A549 (cell line): ENCODE results near the gene CLCN7. TPM values are rescaled to one million over a fixed set of nuclear protein-coding genes. Genes with fewer than 3 reads are reported as not detected.
"Not testable (repeated sequence)": the region's sequence is repeated elsewhere in the genome, so short reads cannot be mapped to it uniquely, and the experiment has no call there.

Source experiments
- ATAC-seq, 2 experiments: fragments of 200-7000 bp in 1 of 2; fragments of >200 bp in 1 of 2; cut with Nextera tagmentation in 1 of 2; cut with Tn5 transposase in 1 of 2; 3 replicates each; pipeline versions ENCODE4 v1.8.0 to v1.9.1; 2018 to 2020; ENCODE audit warnings: mild to moderate bottlenecking in 1 of 2, moderate library complexity in 1 of 2
- CTCF ChIA-PET: fragments of 300-600 bp; sonication (Branson Sonifier 250); formaldehyde crosslinking; extraction: SDS; loops from one replicate; lab custom pipeline; 2021; ENCODE audit warnings: antibody characterized with exemption, inconsistent platforms; lab: Yijun Ruan, JAX
- POLR2A ChIA-PET: fragments of 350-600 bp; formaldehyde crosslinking; extraction: SDS; loops from one replicate; lab custom pipeline; 2021; ENCODE audit warnings: antibody characterized with exemption, inconsistent platforms; lab: Yijun Ruan, JAX
- DNase-seq, 2 experiments: peaks; one replicate each; pipeline versions ENCODE4 v3.0.0 to v3.0.0-alpha.2; 2011 to 2016; ENCODE audit warnings: low read depth in 1 of 2, low spot score in 1 of 2
- FAIRE-seq: peaks from 2 replicates; lab custom pipeline; 2011; peaks lifted over from hg19 to GRCh38; lab: Jason Lieb, UNC
- H3K27ac ChIP-seq, 2 experiments: fragments of >200 bp; sonication (Bioruptor Twin); formaldehyde crosslinking; 3 replicates each; pipeline ENCODE4 v1.5.1; 2016 to 2017
- H3K4me1 ChIP-seq: fragments of >200 bp; sonication (Bioruptor Twin); formaldehyde crosslinking; 3 replicates; pipeline ENCODE4 v1.6.1; 2016
- H3K4me2 ChIP-seq: fragments of >200 bp; sonication (Bioruptor Twin); formaldehyde crosslinking; 3 replicates; pipeline ENCODE4 v1.6.1; 2016
- H3K4me3 ChIP-seq: fragments of >200 bp; sonication (Bioruptor Twin); formaldehyde crosslinking; 3 replicates; pipeline ENCODE4 v1.5.1; 2016
- H3K9me3 ChIP-seq: fragments of >200 bp; sonication (Bioruptor Twin); formaldehyde crosslinking; 3 replicates; pipeline ENCODE4 v1.6.1; 2016
- CBX8 ChIP-seq: fragments of 200-600 bp; sonication (generic); IDR thresholded peaks from 2 replicates; pipeline ENCODE4 v1.6.1; 2016
- CEBPB ChIP-seq, 2 experiments: fragments of >200 bp in 1 of 2; sonication (Bioruptor Twin) in 1 of 2; formaldehyde crosslinking in 1 of 2; IDR thresholded peaks; 2 replicates each; pipeline ENCODE4 v1.6.1; 2012 to 2016
- CHD2 ChIP-seq: fragments of 150-350 bp; IDR thresholded peaks from 2 replicates; pipeline ENCODE4 v1.6.1; 2014; ENCODE audit warnings: low read length; ENCODE audit not compliant: partially characterized antibody
- EHMT2 ChIP-seq: fragments of 200-600 bp; sonication (generic); IDR thresholded peaks from 2 replicates; pipeline ENCODE4 v1.6.1; 2016; ENCODE audit warnings: antibody characterized with exemption, low read depth, mild to moderate bottlenecking, moderate library complexity
- FOSB ChIP-seq: fragments of 250-450 bp; sonication (Bioruptor Pico); IDR thresholded peaks from 2 replicates; pipeline ENCODE4 v1.5.0; 2020; ENCODE audit warnings: mild to moderate bottlenecking, moderate library complexity
- HDAC2 ChIP-seq: fragments of 200-600 bp; sonication (generic); IDR thresholded peaks from 2 replicates; pipeline ENCODE4 v1.6.1; 2016
- HEYL ChIP-seq: fragments of 250-450 bp; sonication (Bioruptor Pico); IDR thresholded peaks from 2 replicates; pipeline ENCODE4 v1.8.0; 2021; ENCODE audit warnings: mild to moderate bottlenecking, moderate library complexity
- HOXB13 ChIP-seq: fragments of 250-450 bp; sonication (Bioruptor Pico); IDR thresholded peaks from 2 replicates; pipeline ENCODE4 v1.5.0; 2020; ENCODE audit warnings: low read depth, mild to moderate bottlenecking, moderate library complexity
- JUNB ChIP-seq: fragments of >200 bp; sonication (Bioruptor Twin); formaldehyde crosslinking; IDR thresholded peaks from 2 replicates; pipeline ENCODE4 v1.6.1; 2016
- KDM1A ChIP-seq: fragments of 200-600 bp; sonication (generic); IDR thresholded peaks from 2 replicates; pipeline ENCODE4 v1.6.1; 2016; ENCODE audit warnings: low read depth, mild to moderate bottlenecking
- MAFK ChIP-seq: fragments of 450-650 bp; IDR thresholded peaks from 2 replicates; pipeline ENCODE4 v1.6.1; 2014; ENCODE audit not compliant: partially characterized antibody
- MAZ ChIP-seq: fragments of 150-350 bp; IDR thresholded peaks from 2 replicates; pipeline ENCODE4 v1.6.1; 2014; ENCODE audit warnings: antibody characterized with exemption, low read depth, low read length, borderline replicate concordance
- NPAS2 ChIP-seq: fragments of 250-450 bp; sonication (Bioruptor Pico); IDR thresholded peaks from 2 replicates; pipeline ENCODE4 v1.8.0; 2022; ENCODE audit warnings: mild to moderate bottlenecking, moderate library complexity, borderline replicate concordance
- PHF8 ChIP-seq: fragments of 200-600 bp; sonication (generic); IDR thresholded peaks from 2 replicates; pipeline ENCODE4 v1.6.1; 2016; ENCODE audit warnings: low read depth, mild to moderate bottlenecking, antibody characterized with exemption, moderate library complexity, borderline replicate concordance
- POLR2A ChIP-seq: IDR thresholded peaks from 2 replicates; pipeline ENCODE4 v1.6.1; 2012; ENCODE audit warnings: mild to moderate bottlenecking, low read length
- RARB ChIP-seq: fragments of 250-450 bp; sonication (Bioruptor Pico); IDR thresholded peaks from 2 replicates; pipeline ENCODE4 v1.8.0; 2021; ENCODE audit warnings: mild to moderate bottlenecking, moderate library complexity
- SREBF2 ChIP-seq: fragments of 450-650 bp; IDR thresholded peaks from 2 replicates; pipeline ENCODE4 v1.6.1; 2014; ENCODE audit warnings: mild to moderate bottlenecking, moderate library complexity
- TP53 ChIP-seq: fragments of 250-450 bp; sonication (Bioruptor Pico); IDR thresholded peaks from 2 replicates; pipeline ENCODE4 v1.5.0; 2021; ENCODE audit warnings: mild to moderate bottlenecking, moderate library complexity
- ZC3H11A ChIP-seq: fragments of 450-650 bp; IDR thresholded peaks from 2 replicates; pipeline ENCODE4 v1.6.1; 2014; ENCODE audit warnings: antibody characterized with exemption, mild to moderate bottlenecking
- ZNF302 ChIP-seq: fragments of 250-450 bp; sonication (Bioruptor Pico); IDR thresholded peaks from 2 replicates; pipeline ENCODE4 v1.9.0; 2021; ENCODE audit warnings: inconsistent platforms, mild to moderate bottlenecking, moderate library complexity
- WGBS: methylation state at CpG from one replicate; pipeline ENCODE4 v1.1.6; 2017; ENCODE audit errors: missing lambda C conversion rate; 5-methylcytosine and 5-hydroxymethylcytosine counted together
- polyA plus RNA-seq, 4 experiments: library from polyadenylated mRNA; depleted of rRNA in 3 of 4; stranded (reverse); fragments of >200 nt; fragmentation: RNase III in 1 of 4; extraction: RNeasy Plus Mini Kit Qiagen cat#74134 plus additional on column Dnase treatment in 1 of 4; gene quantifications; 2 replicates in 3 of 4; 3 replicates in 1 of 4; pipeline ENCODE4 v1.2.3, GENCODE V29; 2011 to 2017
- TF ChIP-seq, protein P1 (sequence below): fragments of 250-450 bp; sonication (Bioruptor Pico); IDR thresholded peaks from 2 replicates; pipeline ENCODE4 v1.5.0; 2020; ENCODE audit warnings: low read depth, mild to moderate bottlenecking, moderate library complexity
- TF ChIP-seq, protein P2 (sequence below): fragments of 150-350 bp; IDR thresholded peaks from 2 replicates; pipeline ENCODE4 v1.6.1; 2014; ENCODE audit warnings: low read depth, mild to moderate bottlenecking, low read length
- TF ChIP-seq, protein P3 (sequence below): fragments of >200 bp; sonication (Bioruptor Twin); formaldehyde crosslinking; IDR thresholded peaks from 3 replicates; pipeline ENCODE4 v1.6.1; 2016
- TF ChIP-seq, protein P4 (sequence below): fragments of 250-450 bp; sonication (Bioruptor Pico); IDR thresholded peaks from 2 replicates; pipeline ENCODE4 v1.5.0; 2021; ENCODE audit warnings: mild to moderate bottlenecking, moderate library complexity, borderline replicate concordance
- TF ChIP-seq, protein P5 (sequence below): fragments of 450-650 bp; IDR thresholded peaks from 2 replicates; pipeline ENCODE4 v1.6.1; 2014; ENCODE audit warnings: antibody characterized with exemption

The CLCN7 gene
- polyA plus RNA-seq, 2 of the 4 experiments (the other 2 are of a cell fraction): 17.2 to 69.7 TPM

DNA sequence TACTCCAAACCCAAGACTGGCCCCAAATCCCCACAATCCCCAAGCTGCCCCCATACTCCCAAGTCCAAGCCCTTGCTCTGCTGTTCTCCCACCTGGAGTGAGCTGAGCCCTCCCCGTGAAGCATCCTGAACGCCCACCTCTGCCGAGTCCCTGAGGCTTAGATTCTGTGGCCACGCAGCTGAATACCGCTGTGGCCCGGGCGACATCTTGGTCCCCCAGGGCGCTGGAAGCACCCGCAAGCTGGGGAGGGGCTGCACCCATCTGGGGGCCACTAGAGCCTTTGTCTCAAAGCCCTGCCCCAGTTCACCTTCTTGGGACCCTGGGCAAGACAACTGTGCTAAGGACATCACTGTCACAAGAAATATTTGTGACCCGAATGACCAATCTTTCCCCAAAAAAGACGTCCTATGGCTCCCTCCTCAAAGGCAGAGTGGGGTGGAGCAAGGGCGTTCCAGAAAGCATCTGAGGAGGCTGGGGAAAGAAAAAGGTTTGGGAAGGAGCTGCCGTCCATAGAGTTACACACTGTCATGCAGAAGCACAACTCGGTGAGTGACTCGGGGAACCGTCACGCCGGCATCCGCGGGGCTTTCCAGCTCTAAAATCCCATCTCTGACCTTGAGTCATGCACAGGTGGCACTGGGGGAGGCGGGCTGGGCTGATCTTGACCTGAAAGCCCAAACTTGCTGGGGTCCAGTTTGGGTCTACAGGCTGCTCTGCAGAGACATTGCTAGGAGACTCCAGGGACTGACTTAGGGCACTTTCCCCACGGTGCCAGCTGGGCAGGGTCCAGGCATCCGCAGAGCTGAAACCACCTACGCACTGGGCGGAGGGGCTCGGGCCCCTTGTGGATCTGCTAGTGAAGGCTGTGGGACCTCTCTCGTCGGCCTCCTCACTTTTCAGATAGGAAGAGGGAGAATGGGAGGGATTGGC is 7.3 kb upstream of the CLCN7 start:
- TF ChIP-seq, protein P1, sequence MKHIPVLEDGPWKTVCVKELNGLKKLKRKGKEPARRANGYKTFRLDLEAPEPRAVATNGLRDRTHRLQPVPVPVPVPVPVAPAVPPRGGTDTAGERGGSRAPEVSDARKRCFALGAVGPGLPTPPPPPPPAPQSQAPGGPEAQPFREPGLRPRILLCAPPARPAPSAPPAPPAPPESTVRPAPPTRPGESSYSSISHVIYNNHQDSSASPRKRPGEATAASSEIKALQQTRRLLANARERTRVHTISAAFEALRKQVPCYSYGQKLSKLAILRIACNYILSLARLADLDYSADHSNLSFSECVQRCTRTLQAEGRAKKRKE (CRISPR knock-in tag): no peak
- TF ChIP-seq SREBF2 (no peak), EHMT2 (no peak), MAFK (no peak), CBX8 (no peak), HOXB13 (no peak), CEBPB (IDR thresholded peaks at IDR 0.05) (no peak), HDAC2 (no peak)
- TF ChIP-seq, protein P2, sequence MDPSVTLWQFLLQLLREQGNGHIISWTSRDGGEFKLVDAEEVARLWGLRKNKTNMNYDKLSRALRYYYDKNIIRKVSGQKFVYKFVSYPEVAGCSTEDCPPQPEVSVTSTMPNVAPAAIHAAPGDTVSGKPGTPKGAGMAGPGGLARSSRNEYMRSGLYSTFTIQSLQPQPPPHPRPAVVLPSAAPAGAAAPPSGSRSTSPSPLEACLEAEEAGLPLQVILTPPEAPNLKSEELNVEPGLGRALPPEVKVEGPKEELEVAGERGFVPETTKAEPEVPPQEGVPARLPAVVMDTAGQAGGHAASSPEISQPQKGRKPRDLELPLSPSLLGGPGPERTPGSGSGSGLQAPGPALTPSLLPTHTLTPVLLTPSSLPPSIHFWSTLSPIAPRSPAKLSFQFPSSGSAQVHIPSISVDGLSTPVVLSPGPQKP: no peak
- no peak for DNase-seq
- CTCF ChIA-PET: interaction anchor here (1.2 kb wide), 1 partner anchor 48 kb away, joined by 3 read pairs; no protein-coding TSS in a partner anchor
- Histone ChIP-seq H3K4me3 (no peak overlapping the region), H3K4me2 (no peak overlapping the region), H3K9me3 (no peaks in the 10 kb centered on the region), H3K27ac (no peak overlapping the region), H3K4me1 (no peaks in the 10 kb centered on the region)
- POLR2A ChIA-PET: no interaction called here
- 62% methylated on average over 27 of the region's 28 CpGs for WGBS
- ATAC-seq: no peak; a peak in 1 of 6 replicates
- no peak for FAIRE-seq

DNA sequence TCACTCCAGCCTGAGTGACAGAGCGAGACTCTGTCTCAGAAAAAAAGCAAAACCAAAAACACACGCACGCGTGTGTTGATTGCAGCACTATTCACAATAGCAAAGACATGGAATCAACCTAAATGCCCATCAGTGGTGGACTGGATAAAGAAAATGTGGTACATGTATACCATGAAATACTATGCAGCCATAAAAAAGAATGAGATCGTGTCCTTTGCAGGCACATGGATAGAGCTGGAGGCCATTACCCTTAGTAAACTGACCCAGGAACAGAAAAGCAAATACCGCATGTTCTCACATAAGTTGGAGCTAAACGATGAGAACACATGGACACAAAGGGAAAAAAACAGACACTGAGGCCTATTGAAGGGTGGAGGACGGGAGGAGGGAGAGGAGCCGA is 4.1 kb upstream of the CLCN7 start:
- FAIRE-seq, DNase-seq, H3K9me3 ChIP-seq, POLR2A ChIA-PET, H3K27ac ChIP-seq, H3K4me1 ChIP-seq, ATAC-seq, H3K4me2 ChIP-seq, H3K4me3 ChIP-seq: not testable (repeated sequence)
- 80% methylated on average over 9 of the region's 9 CpGs for WGBS
- CTCF ChIA-PET: interaction anchor here (1.4 kb wide), 1 partner anchor 227 kb away, joined by 3 read pairs; the partner anchor contains the start of gene MAPK8IP3

DNA sequence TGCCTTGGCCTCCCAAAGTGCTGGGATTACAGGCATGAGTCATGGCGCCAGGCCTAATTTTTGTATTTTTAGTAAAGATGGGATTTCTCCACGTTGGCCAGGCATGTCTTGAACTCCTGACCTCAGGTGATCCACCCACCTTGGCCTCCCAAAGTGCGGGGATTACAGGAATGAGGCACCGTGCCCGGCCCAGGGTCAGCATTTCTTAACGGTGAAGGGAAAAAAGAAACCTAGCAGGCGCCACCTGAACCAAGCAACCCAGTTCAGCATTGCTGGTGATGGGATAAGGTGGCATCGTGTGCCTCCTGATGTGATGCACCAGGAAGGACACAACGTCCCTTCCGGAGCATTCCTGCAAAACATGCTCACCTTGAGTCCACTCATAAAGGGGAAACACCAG is 2.2 kb upstream of the CLCN7 start:
- H3K4me1 ChIP-seq: peaks cover 11% of the 10 kb centered on the region
- H3K27ac ChIP-seq: no peak overlapping the region
- WGBS: 85% methylated on average over 10 of the region's 10 CpGs
- ATAC-seq: no peak
- no peak overlapping the region for H3K4me2 ChIP-seq
- no peak for DNase-seq
- no peaks in the 10 kb centered on the region for H3K9me3 ChIP-seq
- ChIA-PET CTCF (interaction anchor here (1.2 kb wide), 1 partner anchor 9 kb away, joined by 3 read pairs; no protein-coding TSS in a partner anchor), POLR2A (interaction anchor here (1.3 kb wide), 1 partner anchor 17 kb away, joined by 3 read pairs; the partner anchor contains the start of gene TELO2)
- TF ChIP-seq, protein P2: no peak
- TF ChIP-seq, protein P3, sequence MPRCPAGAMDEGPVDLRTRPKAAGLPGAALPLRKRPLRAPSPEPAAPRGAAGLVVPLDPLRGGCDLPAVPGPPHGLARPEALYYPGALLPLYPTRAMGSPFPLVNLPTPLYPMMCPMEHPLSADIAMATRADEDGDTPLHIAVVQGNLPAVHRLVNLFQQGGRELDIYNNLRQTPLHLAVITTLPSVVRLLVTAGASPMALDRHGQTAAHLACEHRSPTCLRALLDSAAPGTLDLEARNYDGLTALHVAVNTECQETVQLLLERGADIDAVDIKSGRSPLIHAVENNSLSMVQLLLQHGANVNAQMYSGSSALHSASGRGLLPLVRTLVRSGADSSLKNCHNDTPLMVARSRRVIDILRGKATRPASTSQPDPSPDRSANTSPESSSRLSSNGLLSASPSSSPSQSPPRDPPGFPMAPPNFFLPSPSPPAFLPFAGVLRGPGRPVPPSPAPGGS: no peak
- TF ChIP-seq RARB (no peak), KDM1A (no peak), ZC3H11A (no peak), FOSB (no peak), MAZ (no peak), PHF8 (no peak), TP53 (CRISPR knock-in tag) (no peak), POLR2A (no peak), CHD2 (no peak), HEYL (CRISPR knock-in tag) (no peak), ZNF302 (no peak), CBX8 (no peak), NPAS2 (CRISPR knock-in tag) (no peak), MAFK (no peak), JUNB (no peak)
- TF ChIP-seq, protein P4, sequence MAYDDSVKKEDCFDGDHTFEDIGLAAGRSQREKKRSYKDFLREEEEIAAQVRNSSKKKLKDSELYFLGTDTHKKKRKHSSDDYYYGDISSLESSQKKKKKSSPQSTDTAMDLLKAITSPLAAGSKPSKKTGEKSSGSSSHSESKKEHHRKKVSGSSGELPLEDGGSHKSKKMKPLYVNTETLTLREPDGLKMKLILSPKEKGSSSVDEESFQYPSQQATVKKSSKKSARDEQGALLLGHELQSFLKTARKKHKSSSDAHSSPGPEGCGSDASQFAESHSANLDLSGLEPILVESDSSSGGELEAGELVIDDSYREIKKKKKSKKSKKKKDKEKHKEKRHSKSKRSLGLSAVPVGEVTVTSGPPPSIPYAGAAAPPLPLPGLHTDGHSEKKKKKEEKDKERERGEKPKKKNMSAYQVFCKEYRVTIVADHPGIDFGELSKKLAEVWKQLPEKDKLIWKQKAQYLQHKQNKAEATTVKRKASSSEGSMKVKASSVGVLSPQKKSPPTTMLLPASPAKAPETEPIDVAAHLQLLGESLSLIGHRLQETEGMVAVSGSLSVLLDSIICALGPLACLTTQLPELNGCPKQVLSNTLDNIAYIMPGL (CRISPR knock-in tag): no peak
- TF ChIP-seq, protein P5, sequence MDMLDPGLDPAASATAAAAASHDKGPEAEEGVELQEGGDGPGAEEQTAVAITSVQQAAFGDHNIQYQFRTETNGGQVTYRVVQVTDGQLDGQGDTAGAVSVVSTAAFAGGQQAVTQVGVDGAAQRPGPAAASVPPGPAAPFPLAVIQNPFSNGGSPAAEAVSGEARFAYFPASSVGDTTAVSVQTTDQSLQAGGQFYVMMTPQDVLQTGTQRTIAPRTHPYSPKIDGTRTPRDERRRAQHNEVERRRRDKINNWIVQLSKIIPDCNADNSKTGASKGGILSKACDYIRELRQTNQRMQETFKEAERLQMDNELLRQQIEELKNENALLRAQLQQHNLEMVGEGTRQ: no peak
- no peak for FAIRE-seq
- no peak overlapping the region for H3K4me3 ChIP-seq
